GM12874 (cell line): Measurements from ENCODE around the gene PELI1.

Experiments used
- CTCF ChIP-seq: IDR thresholded peaks from 2 replicates; pipeline ENCODE4 v1.5.1; 2011; ENCODE audit warnings: low read depth, mild to moderate bottlenecking, control low read depth, low read length, moderate library complexity; ENCODE audit not compliant: insufficient read depth

Gene PELI1

GRCh38 chr2:64063924-64064331 lies 80.3 kb downstream of the PELI1 start:
- no peak for TF ChIP-seq CTCF

GRCh38 chr2:64063454-64063853 lies 80.8 kb downstream of the PELI1 start:
- TF ChIP-seq CTCF, result no peak

GRCh38 chr2:64062840-64063239 lies 81.4 kb downstream of the PELI1 start:
- no peak for TF ChIP-seq CTCF

- no peak for TF ChIP-seq CTCF
Measured at GRCh38 chr2:64059270-64059669, 85.0 kb downstream of the PELI1 start.

- TF ChIP-seq CTCF, result no peak
Measured at GRCh38 chr2:64056021-64056420, 88.2 kb downstream of the PELI1 start.

- TF ChIP-seq CTCF, result no peak
Measured at GRCh38 chr2:64054161-64054915, 89.9 kb downstream of the PELI1 start.

GRCh38 chr2:64052463-64053241 lies 91.6 kb downstream of the PELI1 start:
- no peak for TF ChIP-seq CTCF
